Nephron (organoid): ENCODE data around the gene ADAMTS2.

ENCODE experiments used
- H3K27ac Mint-ChIP-seq, 3 experiments: 2 replicates each; pipeline ENCODE4 v1.8.0; 2020; ENCODE audit warnings: mixed read lengths in 3 of 3, mild to moderate bottlenecking in 2 of 3, moderate library complexity in 1 of 3
- H3K27me3 Mint-ChIP-seq: 2 replicates; pipeline ENCODE4 v1.8.0; 2021; ENCODE audit warnings: low read depth, mild to moderate bottlenecking, moderate library complexity, mixed read lengths
- H3K36me3 Mint-ChIP-seq: 2 replicates; pipeline ENCODE4 v1.8.0; 2020; ENCODE audit warnings: low read depth, mixed read lengths
- H3K4me1 Mint-ChIP-seq: 2 replicates; pipeline ENCODE4 v1.8.0; 2020; ENCODE audit warnings: mixed read lengths
- H3K4me3 Mint-ChIP-seq, 3 experiments: 2 replicates each; pipeline ENCODE4 v1.8.0; 2020; ENCODE audit warnings: mild to moderate bottlenecking in 3 of 3, mixed read lengths in 3 of 3, moderate library complexity in 2 of 3
- H3K9me3 Mint-ChIP-seq: 2 replicates; pipeline ENCODE4 v1.8.0; 2020; ENCODE audit warnings: mixed read lengths
- CTCF ChIP-seq, 3 experiments: fragments of 200-600 bp; sonication (generic); IDR thresholded peaks; one replicate each; pipeline ENCODE4 v1.5.0; 2021; ENCODE audit warnings: antibody characterized with exemption in 3 of 3; ENCODE audit not compliant: unreplicated experiment in 3 of 3

ADAMTS2 gene

DNA sequence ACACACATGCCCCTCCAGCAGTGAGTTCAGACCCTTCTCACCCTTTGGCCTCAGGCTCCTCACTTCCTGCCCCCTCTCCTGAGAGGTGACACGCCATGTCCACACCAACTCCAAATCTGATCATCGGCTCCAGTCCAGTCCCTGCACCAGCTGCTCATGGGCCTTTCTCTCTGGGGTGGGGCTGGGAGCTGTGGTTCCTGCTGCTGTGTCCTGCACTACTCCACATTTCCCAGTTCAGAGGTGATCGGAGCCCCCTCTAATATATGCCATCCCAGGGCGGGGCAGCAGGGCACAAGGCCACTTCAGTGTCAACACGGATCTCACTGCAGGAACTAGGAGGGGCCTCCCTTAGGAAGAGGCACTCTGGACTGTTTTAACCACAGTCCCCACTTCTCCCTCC, 91.5 kb downstream of the ADAMTS2 start:
- H3K4me1 Mint-ChIP-seq = peaks cover 33% of the 10 kb centered on the region
- no peaks in the 10 kb centered on the region for H3K36me3 Mint-ChIP-seq
- H3K9me3 Mint-ChIP-seq = peaks cover under 1% of the 10 kb centered on the region
- no peak overlapping the region for H3K4me3 Mint-ChIP-seq
- no peak overlapping the region for H3K27ac Mint-ChIP-seq
- no peak for TF ChIP-seq CTCF (IDR thresholded peaks at IDR 0.05; ENCODE audit: unreplicated experiment in 3 of 3)
- H3K27me3 Mint-ChIP-seq = peaks cover 7% of the 10 kb centered on the region

DNA sequence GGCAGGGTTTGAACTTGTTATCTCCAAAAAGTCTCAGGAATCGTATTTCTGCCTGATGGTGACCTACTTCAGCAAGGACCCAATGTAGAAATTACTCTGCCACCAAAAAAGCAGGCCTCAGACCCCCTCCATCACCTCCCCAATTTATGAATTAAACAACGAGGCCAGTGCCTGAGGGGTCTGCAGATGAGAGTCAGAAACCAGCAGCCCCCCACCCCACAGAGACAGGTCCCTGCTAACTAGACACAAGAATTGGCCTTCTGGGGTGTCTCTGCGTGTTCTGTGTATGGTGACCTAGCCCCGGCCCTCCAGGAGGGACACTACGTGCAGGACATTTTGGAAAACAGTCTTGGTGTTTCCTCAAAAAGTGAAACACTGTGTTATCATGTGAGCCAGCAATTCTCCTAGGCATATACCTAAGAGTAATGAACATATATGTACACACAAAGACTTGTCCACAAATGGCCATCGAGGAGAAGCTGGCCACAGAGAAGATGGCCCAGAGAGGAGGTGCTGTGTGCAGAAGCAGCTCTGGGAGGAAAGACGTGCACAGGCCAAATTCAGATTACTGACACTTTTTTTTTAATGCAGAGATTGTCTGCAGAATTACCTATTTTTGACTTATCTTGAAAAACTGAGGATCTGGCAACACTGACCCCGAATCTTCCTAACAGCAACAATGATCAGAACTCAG, 93.8 kb downstream of the ADAMTS2 start:
- H3K4me1 Mint-ChIP-seq = peaks cover 17% of the 10 kb centered on the region
- no peak overlapping the region for H3K4me3 Mint-ChIP-seq
- no peak for TF ChIP-seq CTCF (IDR thresholded peaks at IDR 0.05; ENCODE audit: unreplicated experiment in 3 of 3)
- no peaks in the 10 kb centered on the region for H3K36me3 Mint-ChIP-seq
- H3K9me3 Mint-ChIP-seq = peaks cover 18% of the 10 kb centered on the region
- H3K27ac Mint-ChIP-seq = no peak overlapping the region
- H3K27me3 Mint-ChIP-seq = peaks cover 7% of the 10 kb centered on the region

GRCh38 chr5:179250561-179251225, 94.6 kb downstream of the ADAMTS2 start:
- H3K4me3 Mint-ChIP-seq = no peak overlapping the region
- H3K9me3 Mint-ChIP-seq = peaks cover 24% of the 10 kb centered on the region
- H3K27me3 Mint-ChIP-seq = peaks cover 7% of the 10 kb centered on the region
- TF ChIP-seq CTCF (IDR thresholded peaks at IDR 0.05; ENCODE audit: unreplicated experiment in 3 of 3) = no peak
- no peaks in the 10 kb centered on the region for H3K36me3 Mint-ChIP-seq
- H3K4me1 Mint-ChIP-seq = peaks cover 13% of the 10 kb centered on the region
- no peak overlapping the region for H3K27ac Mint-ChIP-seq

DNA sequence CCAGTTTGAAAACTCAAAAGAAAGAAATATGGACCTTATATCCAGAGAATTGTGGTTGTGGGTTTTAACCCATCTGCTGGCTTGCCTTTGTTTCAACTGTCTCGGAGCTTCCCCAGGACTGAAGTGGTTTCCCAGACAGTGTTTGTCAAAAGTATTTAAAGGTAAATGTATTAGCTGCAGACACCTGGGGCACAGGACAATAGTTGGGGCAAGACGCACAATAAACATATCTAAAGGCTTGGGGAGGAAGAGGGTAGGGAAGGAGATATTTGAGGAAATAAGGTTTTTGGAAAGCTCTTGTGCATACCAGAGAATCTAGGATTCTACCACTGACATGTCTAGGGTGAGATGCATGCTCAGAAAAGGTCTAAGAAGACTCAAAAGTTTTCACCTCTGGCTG, 99.0 kb downstream of the ADAMTS2 start:
- H3K36me3 Mint-ChIP-seq = no peaks in the 10 kb centered on the region
- H3K27ac Mint-ChIP-seq = no peak overlapping the region
- TF ChIP-seq CTCF (IDR thresholded peaks at IDR 0.05; ENCODE audit: unreplicated experiment in 3 of 3) = no peak
- H3K9me3 Mint-ChIP-seq = peaks cover 34% of the 10 kb centered on the region
- no peak overlapping the region for H3K4me3 Mint-ChIP-seq
- peaks cover 24% of the 10 kb centered on the region for H3K4me1 Mint-ChIP-seq
- peaks cover 7% of the 10 kb centered on the region for H3K27me3 Mint-ChIP-seq

GRCh38 chr5:179245031-179245430, 100.2 kb downstream of the ADAMTS2 start:
- no peak for TF ChIP-seq CTCF (IDR thresholded peaks at IDR 0.05; ENCODE audit: unreplicated experiment in 3 of 3)
- H3K9me3 Mint-ChIP-seq = peaks cover 34% of the 10 kb centered on the region
- H3K4me3 Mint-ChIP-seq = no peak overlapping the region
- H3K36me3 Mint-ChIP-seq = peaks cover under 1% of the 10 kb centered on the region
- H3K27me3 Mint-ChIP-seq = no peaks in the 10 kb centered on the region
- no peak overlapping the region for H3K27ac Mint-ChIP-seq
- peaks cover 32% of the 10 kb centered on the region for H3K4me1 Mint-ChIP-seq

GRCh38 chr5:179244044-179244443, 101.2 kb downstream of the ADAMTS2 start:
- Mint-ChIP-seq H3K27me3 (no peaks in the 10 kb centered on the region), H3K9me3 (peaks cover 34% of the 10 kb centered on the region), H3K4me3 (no peak overlapping the region), H3K27ac (peak overlapping the region in 1 of 3 experiments; percentile 4), H3K4me1 (peaks cover 39% of the 10 kb centered on the region), H3K36me3 (peaks cover 5% of the 10 kb centered on the region)
- TF ChIP-seq CTCF (IDR thresholded peaks at IDR 0.05; ENCODE audit: unreplicated experiment in 3 of 3) = no peak
